Memory B cell (primary cell): ENCODE measurements around the gene NDUFAB1.
"Not testable (repeated sequence)": the region's sequence is repeated elsewhere in the genome, so short reads cannot be mapped to it uniquely, and the experiment has no call there.

Source experiments
- ATAC-seq: fragments of 150-1000 bp; cut with Tn5 transposase; 2 replicates; pipeline ENCODE4 v1.10.0; 2021; ENCODE audit warnings: low read depth, mild to moderate bottlenecking, moderate library complexity
- DNase-seq, 2 donors: peaks; one replicate each; pipeline ENCODE4 v3.0.0; 2022; ENCODE audit warnings: low spot score in 2 of 2
- H3K27ac Mint-ChIP-seq: one replicate; pipeline ENCODE4 v1.8.0; 2022; ENCODE audit warnings: mild to moderate bottlenecking, moderate library complexity, mixed read lengths
- H3K27me3 Mint-ChIP-seq: one replicate; pipeline ENCODE4 v1.8.0; 2022; ENCODE audit warnings: mixed read lengths
- H3K36me3 Mint-ChIP-seq: one replicate; pipeline ENCODE4 v1.8.0; 2022; ENCODE audit warnings: mild to moderate bottlenecking, mixed read lengths
- H3K4me1 Mint-ChIP-seq: one replicate; pipeline ENCODE4 v1.8.0; 2022; ENCODE audit warnings: mixed read lengths
- H3K4me3 Mint-ChIP-seq: one replicate; pipeline ENCODE4 v1.8.0; 2022; ENCODE audit warnings: mild to moderate bottlenecking, moderate library complexity, mixed read lengths
- H3K9me3 Mint-ChIP-seq: one replicate; pipeline ENCODE4 v1.8.0; 2022; ENCODE audit warnings: mixed read lengths

Gene NDUFAB1

GRCh38 chr16:23554536-23554935 is 41.6 kb downstream of the NDUFAB1 start:
- H3K36me3 Mint-ChIP-seq, result peaks cover 14% of the 10 kb centered on the region
- H3K27ac Mint-ChIP-seq, result no peak overlapping the region

GRCh38 chr16:23552161-23552560 is 44.0 kb downstream of the NDUFAB1 start:
- no peaks in the 10 kb centered on the region for H3K9me3 Mint-ChIP-seq
- H3K36me3 Mint-ChIP-seq, result peaks cover 23% of the 10 kb centered on the region
- peaks cover 9% of the 10 kb centered on the region for H3K4me1 Mint-ChIP-seq
- H3K27me3 Mint-ChIP-seq, result no peaks in the 10 kb centered on the region
- ATAC-seq (no peak), DNase-seq (no peak)
- H3K27ac Mint-ChIP-seq, result no peak overlapping the region
- H3K4me3 Mint-ChIP-seq, result no peak overlapping the region

More at GRCh38 chr16:23554536-23554935, 41.6 kb downstream of the NDUFAB1 start:
- H3K27me3 Mint-ChIP-seq, result no peaks in the 10 kb centered on the region
- H3K9me3 Mint-ChIP-seq, result no peaks in the 10 kb centered on the region
- no peak overlapping the region for H3K4me3 Mint-ChIP-seq
- H3K4me1 Mint-ChIP-seq, result peaks cover 8% of the 10 kb centered on the region
- ATAC-seq (no peak), DNase-seq (no peak)

- ATAC-seq, result no peak
- peaks cover 27% of the 10 kb centered on the region for H3K36me3 Mint-ChIP-seq
- H3K9me3 Mint-ChIP-seq, result no peaks in the 10 kb centered on the region
- no peaks in the 10 kb centered on the region for H3K27me3 Mint-ChIP-seq
- no peak for DNase-seq
- no peak overlapping the region for H3K4me3 Mint-ChIP-seq
- H3K27ac Mint-ChIP-seq, result no peak overlapping the region
- peaks cover 2% of the 10 kb centered on the region for H3K4me1 Mint-ChIP-seq
Observed at GRCh38 chr16:23549938-23550337, 46.2 kb downstream of the NDUFAB1 start.

GRCh38 chr16:23544436-23544835 is 51.7 kb downstream of the NDUFAB1 start:
- peaks cover 15% of the 10 kb centered on the region for H3K36me3 Mint-ChIP-seq
- no peak for ATAC-seq

GRCh38 chr16:23540817-23541178 is 55.3 kb downstream of the NDUFAB1 start:
- not testable (repeated sequence) for H3K36me3 Mint-ChIP-seq, H3K4me3 Mint-ChIP-seq, DNase-seq, H3K27ac Mint-ChIP-seq, H3K27me3 Mint-ChIP-seq, H3K4me1 Mint-ChIP-seq, H3K9me3 Mint-ChIP-seq, ATAC-seq

More at GRCh38 chr16:23544436-23544835, 51.7 kb downstream of the NDUFAB1 start:
- Mint-ChIP-seq H3K4me1 (peaks cover 2% of the 10 kb centered on the region), H3K27ac (no peak overlapping the region), H3K4me3 (no peak overlapping the region), H3K27me3 (no peaks in the 10 kb centered on the region), H3K9me3 (no peaks in the 10 kb centered on the region)
- no peak for DNase-seq

GRCh38 chr16:23539984-23540816 is 55.9 kb downstream of the NDUFAB1 start:
- no peaks in the 10 kb centered on the region for H3K9me3 Mint-ChIP-seq
- H3K36me3 Mint-ChIP-seq, result peaks cover 2% of the 10 kb centered on the region
- no peaks in the 10 kb centered on the region for H3K27me3 Mint-ChIP-seq
- no peak overlapping the region for H3K4me3 Mint-ChIP-seq
- DNase-seq, result no peak
- H3K4me1 Mint-ChIP-seq, result no peaks in the 10 kb centered on the region
- ATAC-seq, result no peak
- H3K27ac Mint-ChIP-seq, result no peak overlapping the region

- ATAC-seq (no peak), DNase-seq (no peak)
- H3K9me3 Mint-ChIP-seq, result no peaks in the 10 kb centered on the region
- H3K36me3 Mint-ChIP-seq, result peaks cover 4% of the 10 kb centered on the region
- no peak overlapping the region for H3K4me3 Mint-ChIP-seq
- no peaks in the 10 kb centered on the region for H3K4me1 Mint-ChIP-seq
- no peak overlapping the region for H3K27ac Mint-ChIP-seq
- H3K27me3 Mint-ChIP-seq, result no peaks in the 10 kb centered on the region
Observed at GRCh38 chr16:23538919-23539278, 57.2 kb downstream of the NDUFAB1 start.

- H3K36me3 Mint-ChIP-seq, result peaks cover 10% of the 10 kb centered on the region
- DNase-seq (no peak), ATAC-seq (no peak)
- no peaks in the 10 kb centered on the region for H3K9me3 Mint-ChIP-seq
- no peak overlapping the region for H3K4me3 Mint-ChIP-seq
- no peak overlapping the region for H3K27ac Mint-ChIP-seq
- H3K27me3 Mint-ChIP-seq, result no peaks in the 10 kb centered on the region
- H3K4me1 Mint-ChIP-seq, result no peaks in the 10 kb centered on the region
Observed at GRCh38 chr16:23537390-23537789, 58.7 kb downstream of the NDUFAB1 start.

- H3K9me3 Mint-ChIP-seq, result no peaks in the 10 kb centered on the region
- no peak overlapping the region for H3K27ac Mint-ChIP-seq
- H3K4me3 Mint-ChIP-seq, result no peak overlapping the region
- no peak for DNase-seq
- peaks cover 10% of the 10 kb centered on the region for H3K36me3 Mint-ChIP-seq
- no peaks in the 10 kb centered on the region for H3K27me3 Mint-ChIP-seq
- no peaks in the 10 kb centered on the region for H3K4me1 Mint-ChIP-seq
- no peak for ATAC-seq
Observed at GRCh38 chr16:23535901-23536300, 60.2 kb downstream of the NDUFAB1 start.

GRCh38 chr16:23534868-23535860 is 61.0 kb downstream of the NDUFAB1 start:
- Mint-ChIP-seq H3K9me3 (no peaks in the 10 kb centered on the region), H3K4me3 (no peak overlapping the region), H3K4me1 (no peaks in the 10 kb centered on the region), H3K27me3 (no peaks in the 10 kb centered on the region), H3K36me3 (peaks cover 10% of the 10 kb centered on the region), H3K27ac (no peak overlapping the region)
- no peak for ATAC-seq
- no peak for DNase-seq

GRCh38 chr16:23532448-23532847 is 63.7 kb downstream of the NDUFAB1 start:
- H3K36me3 Mint-ChIP-seq, result peaks cover 8% of the 10 kb centered on the region
- H3K27ac Mint-ChIP-seq, result no peak overlapping the region
- ATAC-seq, result no peak
- no peaks in the 10 kb centered on the region for H3K9me3 Mint-ChIP-seq
- no peak overlapping the region for H3K4me3 Mint-ChIP-seq
- H3K4me1 Mint-ChIP-seq, result no peaks in the 10 kb centered on the region
- no peaks in the 10 kb centered on the region for H3K27me3 Mint-ChIP-seq
- DNase-seq, result no peak
